SIG-M5 treated with dmso at 0.1 percent for 504 hours (cell line): ENCODE data around the gene MYO3B.
A peak's percentile ranks its signal among the peaks of the same experiment; 100 is the strongest.
"Not testable (repeated sequence)": the region's sequence is repeated elsewhere in the genome, so short reads cannot be mapped to it uniquely, and the experiment has no call there.

ENCODE experiments used
- DNase-seq: peaks from one replicate; lab custom pipeline; 2025; ENCODE audit not compliant: unreplicated experiment; lab: John Stamatoyannopoulos, UW

The MYO3B gene

DNA sequence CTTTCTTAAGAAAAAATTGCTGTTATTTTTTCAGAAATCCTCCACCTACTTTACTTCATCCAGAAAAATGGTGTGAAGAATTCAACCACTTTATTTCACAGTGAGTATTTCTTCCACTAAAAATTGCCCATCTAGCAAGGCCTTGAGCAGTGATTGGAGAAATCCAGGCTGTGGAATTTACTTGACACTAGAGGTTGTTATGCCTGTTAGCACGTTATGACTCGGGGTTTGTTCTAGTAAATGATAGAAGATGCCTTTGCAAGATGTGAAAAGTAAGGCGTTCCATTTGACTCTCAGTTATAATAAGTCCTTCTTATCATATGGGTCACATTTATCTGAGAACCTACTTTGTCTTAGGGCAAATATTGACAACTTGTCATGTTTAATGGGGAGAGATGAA is 157.4 kb downstream of the MYO3B start:
- no peak for DNase-seq

DNA sequence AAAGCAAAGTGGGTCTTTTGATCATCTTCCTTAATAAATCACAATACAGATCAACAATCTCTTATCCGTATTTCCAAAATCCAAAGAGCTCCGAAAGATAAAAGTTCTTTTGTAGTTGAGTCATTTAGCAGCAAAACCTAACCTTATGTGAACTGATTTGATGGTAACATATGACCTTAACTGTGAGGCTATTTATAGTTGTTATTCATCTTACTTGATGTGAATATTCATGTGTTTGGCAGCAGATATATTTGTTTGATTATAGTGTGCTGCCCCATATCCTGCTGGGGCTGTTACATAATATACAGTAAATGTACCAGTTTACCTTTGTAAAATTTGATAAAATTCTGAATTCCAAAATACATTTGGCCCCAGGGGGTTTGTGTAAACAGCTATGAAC is 158.5 kb downstream of the MYO3B start:
- no peak for DNase-seq

DNA sequence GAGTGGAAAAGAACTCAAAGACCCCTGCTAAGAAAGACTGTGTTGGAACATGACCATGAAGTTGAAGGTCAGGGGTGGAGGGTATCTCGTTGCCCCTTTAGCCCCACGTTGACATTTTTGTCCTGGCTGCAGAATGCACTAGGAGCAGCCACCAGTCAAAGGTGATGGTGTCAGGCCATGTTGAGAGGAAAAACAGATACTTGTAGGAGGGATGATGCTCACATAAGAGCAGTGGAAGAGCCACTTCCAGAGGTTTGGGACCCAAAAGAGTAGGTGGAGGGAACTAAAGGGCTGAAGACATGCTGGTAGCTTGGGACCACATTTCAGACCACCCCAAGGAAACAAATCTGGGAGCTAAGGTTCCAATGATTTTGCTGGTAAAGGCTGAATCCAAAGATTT is 159.0 kb downstream of the MYO3B start:
- DNase-seq: no peak

DNA sequence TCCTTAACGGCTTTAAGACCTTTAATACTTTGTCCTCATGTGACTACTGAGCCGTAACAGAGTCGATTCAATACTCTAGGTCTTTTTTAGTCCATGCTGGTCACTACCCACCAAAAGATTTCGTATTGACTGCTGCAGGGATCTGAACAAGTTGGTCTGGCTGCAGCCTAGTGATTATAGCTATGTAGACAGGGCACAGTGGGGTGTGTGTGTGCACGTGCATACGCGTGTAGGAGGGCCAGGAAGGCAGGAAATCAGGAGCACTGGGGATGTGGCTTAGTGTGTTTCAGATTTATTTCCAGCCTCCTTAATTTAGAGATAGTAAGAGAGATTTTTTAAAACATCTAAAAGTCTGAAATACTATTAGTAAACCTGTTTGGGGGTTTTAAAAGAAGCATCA is 161.4 kb downstream of the MYO3B start:
- DNase-seq: no peak

DNA sequence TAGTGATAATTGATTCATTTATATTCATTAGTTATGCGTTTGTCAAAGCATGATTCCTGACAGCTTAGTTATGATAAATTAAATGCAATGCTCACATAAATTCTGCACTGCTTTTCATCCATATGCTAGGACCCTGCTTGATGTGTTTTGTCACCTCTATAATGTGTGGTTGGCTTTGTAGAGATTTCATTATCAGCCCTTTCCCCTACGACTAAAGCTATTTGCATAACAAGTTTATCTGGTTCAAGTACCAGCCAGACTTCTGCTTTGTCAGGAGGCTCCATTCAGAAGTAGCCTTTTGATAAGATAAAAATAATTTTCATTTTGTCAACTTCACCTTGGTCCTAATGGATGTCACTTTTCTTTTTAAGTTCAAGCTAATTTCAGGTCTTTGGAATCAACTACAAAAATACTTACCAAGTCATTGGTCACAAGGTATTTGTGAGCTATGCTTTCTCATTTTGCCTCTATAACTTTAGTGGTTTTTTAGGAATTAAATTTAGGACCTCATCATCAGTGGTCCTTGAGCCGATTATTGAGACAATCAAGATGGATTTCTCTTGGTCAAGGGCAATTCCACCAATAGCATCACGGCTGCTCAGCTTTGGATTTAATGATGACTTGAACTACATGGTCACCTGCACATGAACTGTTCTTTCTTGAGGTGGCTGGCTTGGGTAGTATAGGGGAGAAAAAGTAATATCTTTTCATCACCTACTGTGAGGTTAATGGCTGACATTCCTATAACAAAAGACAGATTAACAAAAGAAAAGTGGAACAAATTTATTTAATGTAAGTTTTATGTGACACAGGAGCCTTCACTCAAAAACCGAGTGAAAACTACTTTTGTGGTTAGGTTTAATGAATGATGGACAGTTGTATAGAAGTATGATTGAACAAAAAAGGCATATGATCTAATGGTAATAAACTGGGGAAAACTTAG is 162.1 kb downstream of the MYO3B start:
- no peak for DNase-seq

DNA sequence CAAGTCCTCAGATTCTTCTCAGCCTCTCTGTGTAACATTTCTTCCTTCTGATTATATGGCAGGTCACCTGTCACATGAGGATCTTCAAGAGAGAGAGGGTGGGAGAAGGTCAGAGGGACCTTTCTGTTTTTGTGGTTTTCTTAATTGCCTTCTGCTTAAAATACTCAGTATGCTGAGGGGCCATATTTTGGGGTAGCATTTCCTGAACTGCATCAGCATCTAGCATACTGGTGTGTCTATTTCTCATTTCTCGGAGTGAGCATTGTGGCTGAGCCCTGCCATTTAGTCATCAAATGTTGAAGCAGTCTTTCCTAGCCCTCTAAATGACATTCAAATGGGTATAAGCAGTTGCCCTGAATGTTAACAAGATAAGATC is 162.7 kb downstream of the MYO3B start:
- DNase-seq: no peak

DNA sequence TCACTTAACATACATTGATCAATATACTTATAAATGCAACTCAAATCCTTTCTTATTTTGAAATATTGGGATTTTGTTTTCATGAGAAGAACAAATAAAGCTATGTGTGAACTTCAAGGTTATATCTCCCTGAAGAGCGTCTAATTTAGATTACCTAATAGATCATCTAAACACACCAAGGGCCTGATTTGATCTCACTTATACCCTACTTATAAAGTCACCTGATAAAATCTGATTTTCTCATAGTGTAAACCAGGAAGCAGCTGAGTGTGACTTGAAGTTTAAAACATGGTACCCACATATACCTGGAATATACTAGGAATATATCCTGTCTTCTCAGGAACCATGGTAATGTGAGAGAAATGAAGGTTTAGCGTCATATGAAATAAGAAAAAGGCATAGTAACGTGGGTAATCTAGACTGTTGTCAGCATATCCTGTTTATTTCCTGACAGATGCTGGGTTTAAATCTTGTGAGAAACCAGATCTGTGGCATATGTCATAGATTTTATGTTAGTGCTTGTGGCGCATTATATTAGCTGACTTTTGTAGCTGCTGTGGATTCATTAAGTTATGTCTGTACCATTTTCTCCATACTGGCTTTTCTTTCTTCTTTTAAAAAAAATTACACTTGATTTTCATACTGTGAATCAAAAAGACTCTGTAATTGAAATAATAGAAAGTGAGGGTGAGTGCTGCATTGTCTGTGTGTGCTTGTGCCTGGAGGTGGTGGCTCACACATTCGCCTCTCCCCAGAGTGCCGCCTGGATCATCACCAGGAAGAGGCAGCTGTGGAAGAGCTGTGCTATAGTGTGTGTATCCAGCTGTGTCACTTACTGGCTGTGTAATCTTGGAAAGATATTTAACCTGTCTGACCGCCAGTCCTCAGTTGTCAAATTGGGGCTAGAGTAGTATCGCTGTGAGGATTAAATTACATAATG is 164.0 kb downstream of the MYO3B start:
- no peak for DNase-seq

DNA sequence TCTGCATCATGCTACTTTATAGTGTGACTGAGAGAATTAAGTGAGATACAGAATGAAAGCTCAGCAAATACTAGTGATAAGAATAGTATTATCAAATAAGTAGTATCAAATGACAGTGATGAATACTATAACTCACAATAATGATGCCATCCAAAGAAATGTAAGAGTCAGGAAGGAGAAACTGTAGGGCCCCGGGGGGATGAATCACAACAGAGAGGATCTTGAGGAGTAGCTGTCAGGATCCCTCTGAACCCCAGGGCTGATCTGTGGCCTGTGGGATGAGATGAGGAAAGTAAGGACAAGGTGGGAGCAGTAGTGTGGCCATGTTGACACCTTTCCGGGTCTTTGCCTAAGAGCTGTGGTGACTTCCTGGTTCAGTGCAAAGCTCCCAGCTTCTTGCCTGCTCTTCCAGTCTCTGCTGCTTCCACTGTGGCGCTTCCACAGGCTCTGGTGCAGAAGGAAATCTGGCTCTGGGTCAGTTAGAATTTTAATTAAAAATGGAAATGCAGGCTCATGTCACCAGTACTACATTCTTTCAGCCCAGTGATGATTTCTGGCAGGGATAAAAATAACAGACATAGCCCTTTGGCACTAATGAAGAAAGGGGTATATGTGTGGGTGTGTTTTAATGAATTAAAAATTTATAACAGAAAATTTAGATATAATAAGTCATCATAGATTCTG is 166.9 kb downstream of the MYO3B start:
- DNase-seq: no peak

DNA sequence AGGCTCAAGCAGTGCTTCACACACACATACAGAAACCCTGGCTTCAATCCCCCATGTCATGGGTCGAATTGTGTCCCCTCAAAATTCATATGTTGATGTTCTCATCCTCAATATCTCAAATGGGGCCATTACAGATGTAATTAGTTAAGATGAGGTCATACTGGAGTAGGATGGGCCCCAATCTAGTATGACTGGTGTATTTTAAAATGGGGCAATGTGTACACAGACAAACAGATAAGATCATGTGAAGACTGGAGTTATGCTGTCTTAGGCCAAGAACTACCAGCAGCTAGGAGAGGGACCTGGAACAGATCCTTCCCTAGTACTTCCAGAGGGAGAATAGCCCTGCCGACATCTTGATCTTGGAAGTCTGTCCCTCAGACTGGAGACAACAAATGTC is 167.7 kb downstream of the MYO3B start:
- DNase-seq: no peak

DNA sequence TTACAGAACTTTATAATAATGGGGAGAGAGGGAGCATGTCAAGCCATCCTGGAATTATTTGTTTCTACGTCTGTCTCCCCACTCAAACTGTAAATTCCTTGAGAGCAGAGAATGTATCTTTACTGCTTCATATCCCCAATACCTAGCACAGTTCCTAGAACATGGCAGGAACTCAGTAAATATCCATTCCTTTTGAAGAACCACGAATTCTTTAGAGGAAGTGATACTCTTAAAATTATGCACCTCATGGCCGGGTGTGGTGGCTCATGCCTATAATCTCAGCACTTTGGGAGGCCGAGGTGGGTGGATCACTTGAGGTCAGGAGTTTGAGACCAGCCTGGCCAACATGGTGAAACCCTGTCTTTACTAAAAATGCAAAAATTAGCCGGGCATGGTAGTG is 171.3 kb downstream of the MYO3B start:
- not testable (repeated sequence) for DNase-seq

DNA sequence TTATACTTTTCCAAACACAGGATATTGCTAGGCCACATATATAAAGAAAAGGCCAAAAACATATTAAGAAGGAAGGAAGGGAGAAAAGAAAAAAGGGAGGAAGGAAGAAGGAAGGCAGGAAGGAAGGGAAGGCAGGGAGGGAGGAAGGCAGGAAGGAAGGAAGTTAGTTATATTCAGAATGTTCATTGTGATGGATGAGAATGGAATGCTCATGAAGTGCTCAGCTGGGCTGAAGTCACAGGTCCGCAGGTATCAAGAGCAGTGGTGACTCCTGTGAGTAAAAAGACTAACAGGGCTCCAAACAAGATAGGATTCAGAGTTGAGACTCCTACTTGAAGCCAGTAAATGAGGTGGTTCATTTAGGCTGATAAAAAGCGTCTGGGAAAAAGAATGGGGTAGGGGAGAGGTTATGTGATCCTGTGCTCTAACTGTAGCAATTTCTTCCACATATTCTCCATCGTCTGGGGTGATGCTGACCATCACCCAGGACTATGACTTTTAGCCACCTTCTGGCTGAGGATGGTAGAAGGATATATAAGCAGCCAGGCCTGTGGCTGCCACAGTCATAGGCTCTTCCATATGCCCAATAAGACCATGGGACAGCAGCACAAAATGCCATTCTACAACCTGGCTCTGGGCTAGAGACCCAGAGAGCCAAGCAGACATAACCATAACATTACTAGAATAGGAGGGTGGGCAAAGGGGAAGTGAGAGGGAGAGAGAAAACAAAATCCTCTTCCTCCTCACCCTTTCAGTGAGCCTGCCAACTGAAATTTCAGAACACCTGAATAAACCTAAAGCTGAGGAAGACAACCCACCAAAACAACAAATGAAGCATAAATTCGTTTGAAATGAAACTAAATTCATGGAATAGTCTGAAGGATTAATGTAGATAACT is 173.2 kb downstream of the MYO3B start:
- no peak for DNase-seq

DNA sequence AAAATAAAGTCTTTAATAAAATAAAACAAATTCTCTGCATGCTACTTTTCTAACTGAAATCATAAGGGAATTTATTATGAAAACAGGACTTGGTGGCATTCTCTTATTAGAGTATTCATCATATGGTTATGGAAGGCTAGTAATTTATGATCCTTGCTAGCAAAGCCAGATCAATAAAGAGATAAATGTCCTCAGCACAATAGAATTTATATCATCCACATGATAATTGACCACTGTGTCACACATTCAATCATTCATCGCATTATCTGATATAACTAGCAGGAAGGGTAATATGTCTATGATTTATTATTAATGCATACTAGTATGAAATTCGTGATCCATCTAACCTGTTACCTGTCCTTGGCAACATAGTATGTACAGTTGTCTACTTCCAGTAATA is 175.8 kb downstream of the MYO3B start:
- DNase-seq: no peak

DNA sequence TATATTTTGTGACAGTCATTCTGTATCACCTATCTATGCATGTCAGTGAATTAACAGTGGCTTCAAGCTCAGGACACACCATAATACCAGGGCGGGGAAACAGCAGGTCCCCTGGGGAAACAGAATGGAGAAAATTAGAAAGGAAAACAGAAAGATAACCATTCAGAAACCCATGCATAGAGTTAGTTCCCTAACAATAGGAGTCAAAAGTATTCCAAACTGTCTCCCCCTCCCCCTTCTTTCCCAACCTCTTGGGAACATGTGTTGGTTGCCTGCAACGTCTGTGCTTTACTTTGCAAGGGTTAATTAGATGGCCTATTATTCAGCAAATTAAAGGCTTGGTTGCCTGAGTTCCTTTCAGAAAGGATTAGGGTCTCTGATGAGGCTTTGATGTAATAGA is 176.4 kb downstream of the MYO3B start:
- no peak for DNase-seq

DNA sequence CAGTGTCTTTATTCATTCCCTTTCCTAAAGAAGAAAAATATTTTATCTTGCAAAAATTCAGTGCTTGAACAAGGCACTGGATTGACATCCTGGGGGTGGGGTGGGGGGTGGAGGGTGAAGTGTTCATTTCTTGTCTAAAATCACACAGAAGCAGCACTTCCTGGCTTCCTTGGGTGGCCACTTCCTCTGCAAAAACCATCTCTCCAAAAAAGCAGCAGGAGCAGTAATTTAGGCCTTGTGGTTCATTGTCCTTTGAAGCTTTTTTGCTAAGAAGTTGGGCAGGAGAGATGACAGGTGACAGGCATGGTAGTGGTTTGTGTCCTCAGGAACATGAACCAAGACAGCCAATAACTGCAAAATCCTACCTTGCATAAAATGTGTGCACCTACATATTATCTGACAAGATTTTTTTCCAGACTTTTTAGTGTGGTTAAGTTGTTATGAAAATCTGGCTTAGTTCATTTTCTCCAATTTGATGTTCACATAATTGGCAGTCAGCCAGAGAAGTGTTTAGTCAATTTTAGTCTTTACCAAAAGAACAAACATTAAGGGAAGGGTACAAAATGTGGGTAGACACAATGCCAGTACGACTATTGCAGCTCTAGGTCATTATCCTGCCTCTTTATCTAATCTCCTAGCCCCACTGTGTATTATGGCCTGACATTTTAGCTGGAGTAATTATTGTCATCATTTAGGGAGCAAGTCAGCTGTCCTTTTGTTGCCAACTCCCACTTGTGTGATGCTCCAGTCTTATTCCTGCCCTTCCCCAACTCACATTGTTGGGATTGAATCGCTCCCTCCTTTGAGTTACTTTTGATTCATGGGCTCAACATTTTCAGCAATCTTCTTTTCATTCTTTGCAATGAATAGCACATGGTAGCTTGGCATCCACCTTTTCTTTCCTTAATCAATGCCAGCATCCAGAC is 177.2 kb downstream of the MYO3B start:
- DNase-seq: no peak

DNA sequence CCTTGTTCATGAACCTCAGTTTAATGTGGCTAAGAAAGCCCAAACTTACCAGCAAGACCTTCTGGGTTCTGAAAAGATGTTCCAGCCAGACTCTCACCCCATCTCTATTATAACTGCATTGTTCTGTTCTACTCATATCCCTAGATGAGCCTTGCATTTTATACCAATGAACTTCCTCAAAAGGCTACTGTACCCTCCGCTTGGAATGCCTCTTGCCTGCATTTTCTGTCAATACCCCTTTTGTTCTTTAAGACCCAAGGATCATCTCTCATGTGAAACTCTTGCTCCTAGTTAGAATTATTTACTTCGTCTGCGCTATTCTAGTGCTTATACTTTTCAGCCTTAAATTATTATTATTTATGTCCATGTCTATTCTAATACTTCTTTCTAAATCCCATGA is 181.5 kb downstream of the MYO3B start:
- DNase-seq: no peak

DNA sequence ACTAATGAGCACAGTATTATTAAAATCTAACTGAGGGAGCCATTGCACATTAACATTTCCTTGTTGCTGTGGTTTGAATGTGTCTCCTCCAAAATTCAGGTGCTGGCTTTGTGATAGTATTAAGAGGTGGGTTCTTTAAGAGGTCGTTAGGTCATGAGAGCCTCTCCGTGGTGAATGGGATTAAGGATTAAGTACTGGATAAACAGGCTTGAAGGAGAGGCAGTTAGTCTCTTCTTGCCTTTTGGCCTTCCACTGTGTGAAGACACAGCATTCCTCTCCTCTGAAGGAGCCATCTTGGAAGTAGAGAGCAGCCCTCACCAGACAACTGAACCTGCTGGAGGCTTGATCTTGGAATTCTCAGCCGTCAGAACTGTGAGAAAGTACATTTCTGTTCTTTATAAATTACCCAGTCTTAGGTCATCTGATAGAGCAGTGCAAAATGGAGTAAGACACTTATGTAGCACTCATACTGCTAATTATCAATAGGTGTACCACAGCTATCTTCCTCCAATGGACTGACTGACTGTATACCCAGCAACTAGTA is 182.7 kb downstream of the MYO3B start:
- DNase-seq: no peak

DNA sequence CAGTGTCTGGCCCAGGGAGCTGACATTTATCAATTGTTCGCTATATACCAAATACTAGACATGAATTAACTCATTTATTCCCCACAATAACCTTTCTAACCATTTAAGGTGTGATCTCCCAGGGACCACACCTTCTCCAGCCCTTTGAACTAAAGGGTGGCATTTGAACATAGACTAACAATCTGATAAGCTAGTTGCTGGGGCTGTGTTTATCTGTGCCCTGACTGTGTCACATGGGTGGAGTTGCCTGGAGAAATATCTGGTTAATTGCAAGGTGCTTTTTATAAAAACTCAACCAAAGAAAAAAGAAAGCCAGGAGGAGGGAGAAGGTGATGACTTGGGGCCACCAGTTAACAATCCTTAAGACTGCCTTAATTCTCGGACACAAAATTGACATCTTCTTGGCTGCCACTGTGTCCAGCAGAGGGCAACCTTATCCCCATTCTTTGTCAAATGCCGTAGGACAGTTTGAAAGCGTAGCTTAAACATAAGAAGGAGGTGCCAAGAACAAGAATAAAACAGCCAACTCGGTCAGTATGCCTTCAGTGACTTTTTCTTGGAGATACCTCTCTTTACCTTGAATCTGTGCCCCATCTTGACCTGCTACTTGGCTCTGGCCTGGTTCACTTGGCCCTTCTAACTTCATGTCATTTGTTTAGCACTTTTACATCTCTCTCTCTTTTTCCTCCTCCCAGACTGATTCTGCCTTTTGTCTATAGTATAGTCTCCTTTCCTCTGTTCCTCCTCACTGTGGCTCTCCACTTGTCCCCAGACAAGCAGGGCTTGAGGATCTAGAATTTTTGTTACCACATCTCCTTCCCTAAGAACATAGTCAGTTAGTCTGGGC is 183.4 kb downstream of the MYO3B start:
- peak; percentile 55 for DNase-seq

DNA sequence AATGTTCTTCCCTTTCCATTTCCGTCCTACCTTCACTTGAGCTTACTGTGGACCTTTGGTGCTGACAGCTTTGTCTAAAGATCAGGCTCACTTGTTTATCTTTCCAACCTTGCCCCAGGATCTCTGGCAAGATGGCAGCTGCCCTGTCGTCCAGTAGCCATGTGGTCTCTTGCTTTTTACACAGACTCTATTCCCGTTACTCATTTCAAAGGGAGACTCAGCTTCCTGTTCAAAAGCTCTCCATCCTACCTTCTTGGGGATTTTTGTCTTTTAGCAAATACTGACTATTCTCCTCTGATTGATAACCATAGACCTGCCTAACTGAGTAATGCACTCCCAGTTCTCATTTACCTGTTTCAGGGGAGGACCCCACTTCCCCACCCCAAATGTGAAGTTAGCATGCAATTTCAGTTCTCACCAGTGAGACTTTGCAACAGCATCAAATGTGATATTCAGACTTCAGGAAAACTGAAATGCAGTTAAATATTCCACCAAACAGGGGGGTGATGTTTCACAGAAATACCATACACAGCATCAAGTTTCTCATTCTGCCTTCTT is 184.4 kb downstream of the MYO3B start:
- no peak for DNase-seq
